Gastrocnemius medialis (tissue), 4 donors: ENCODE data around the gene NXPH3. TPM values are rescaled to one million over a fixed set of nuclear protein-coding genes. Genes with fewer than 3 reads are reported as not detected.

Experiments used
- ATAC-seq, 2 donors: fragments of 150-250 bp; one replicate each; pipeline ENCODE4 v1.9.1; 2016
- DNase-seq, 2 donors: peaks; one replicate each; pipeline ENCODE4 v3.0.0-alpha.2; 2019
- H3K27ac ChIP-seq, 4 donors: fragments of 200-600 bp; sonication (generic); 1 replicate in 1 of 4; 2 replicates in 3 of 4; pipeline ENCODE4 v1.5.1; 2016 to 2018; ENCODE audit warnings: mild to moderate bottlenecking in 2 of 4, moderate library complexity in 1 of 4
- H3K27me3 ChIP-seq, 3 donors: fragments of 200-600 bp; sonication (generic) in 2 of 3; 1 replicate in 1 of 3; 2 replicates in 2 of 3; pipeline versions ENCODE4 v1.5.1 to v1.6.0; 2016 to 2019; ENCODE audit warnings: mild to moderate bottlenecking in 1 of 3, moderate library complexity in 1 of 3
- H3K36me3 ChIP-seq, 2 donors: fragments of 200-600 bp; sonication (generic) in 1 of 2; one replicate each; pipeline ENCODE4 v1.5.1; 2017 to 2018
- H3K4me1 ChIP-seq, 2 donors: fragments of 200-600 bp; sonication (generic) in 1 of 2; one replicate each; pipeline ENCODE4 v1.5.1; 2016 to 2017; ENCODE audit warnings: mild to moderate bottlenecking in 2 of 2
- H3K4me3 ChIP-seq, 4 donors: fragments of 200-600 bp; sonication (generic) in 3 of 4; 1 replicate in 1 of 4; 2 replicates in 3 of 4; pipeline ENCODE4 v1.5.1; 2016 to 2019; ENCODE audit warnings: mild to moderate bottlenecking in 2 of 4
- H3K9me3 ChIP-seq, 3 donors: fragments of 200-600 bp; sonication (generic) in 2 of 3; 1 replicate in 1 of 3; 2 replicates in 2 of 3; pipeline ENCODE4 v1.5.1; 2016 to 2019
- CTCF ChIP-seq, 5 experiments: fragments of 450-650 bp in 3 of 5; fragments of 200-600 bp in 2 of 5; sonication (generic) in 2 of 5; IDR thresholded peaks in 4 of 5; conservative IDR thresholded peaks in 1 of 5; 1 replicate in 4 of 5; 2 replicates in 1 of 5; pipeline ENCODE4 v1.5.1; 2016 to 2019; ENCODE audit warnings: antibody characterized with exemption in 5 of 5, mild to moderate bottlenecking in 3 of 5, moderate library complexity in 3 of 5
- POLR2A ChIP-seq, 2 donors: fragments of 450-650 bp; IDR thresholded peaks; one replicate each; pipeline ENCODE4 v1.6.1; 2017; ENCODE audit warnings: antibody characterized with exemption in 2 of 2, mild to moderate bottlenecking in 2 of 2, moderate library complexity in 2 of 2
- in situ Hi-C, 4 donors: fragments of 200-750 bp; cut with MboI; loops; one replicate each; pipeline versions ENCODE4 v1.15.0 to v1.8.0; 2017; ENCODE audit warnings: low sequenced_read_pairs in 4 of 4
- intact Hi-C: fragments of 100-400 bp; cut with DNase I; formaldehyde crosslinking; loops from one replicate; pipeline ENCODE4 v1.15.1; 2023; ENCODE audit warnings: low total_unique reads
- total RNA-seq, 4 donors: library from RNA; depleted of rRNA; stranded (reverse); fragments of >200 nt; gene quantifications; one replicate each; pipeline versions ENCODE4 v1.1.0 to v1.2.3, GENCODE V29; 2016

The NXPH3 gene
- total RNA-seq, 4 donors from 2014 or later = 1.3 to 3.0 (median 1.7) TPM

- intact Hi-C loops (loop anchor here (1.0 kb wide), 1 partner anchor 112 kb away; no protein-coding TSS in a partner anchor), in situ Hi-C loops (loop anchor here in 2 of 4 donors (10.0 kb wide), 2 partner anchors 53 to 113 kb away; partner anchors contain the start of gene NGFR (in 1 of the 2))
- Histone ChIP-seq H3K36me3 (no peaks in the 10 kb centered on the region), H3K27me3 (no peaks in the 10 kb centered on the region), H3K9me3 (no peaks in the 10 kb centered on the region), H3K27ac (no peak overlapping the region), H3K4me3 (no peak overlapping the region), H3K4me1 (no peaks in the 10 kb centered on the region)
- DNase-seq (peak in 1 of 2 donors; percentile 30), ATAC-seq (peak; percentile 21 to 39)
- TF ChIP-seq POLR2A (IDR thresholded peaks at IDR 0.05) (no peak), CTCF (IDR thresholded peaks at IDR 0.05 in 4 of 5, conservative IDR thresholded peaks at IDR 0.05 in 1 of 5) (no peak)
Observed at GRCh38 chr17:49547566-49547965, 28.1 kb upstream of the NXPH3 start.

- no peak overlapping the region for H3K4me3 ChIP-seq
- no peaks in the 10 kb centered on the region for H3K9me3 ChIP-seq
- TF ChIP-seq CTCF (IDR thresholded peaks at IDR 0.05 in 4 of 5, conservative IDR thresholded peaks at IDR 0.05 in 1 of 5) = no peak
- TF ChIP-seq POLR2A (IDR thresholded peaks at IDR 0.05) = no peak
- no peaks in the 10 kb centered on the region for H3K27me3 ChIP-seq
- ATAC-seq (no peak), DNase-seq (no peak)
- H3K27ac ChIP-seq = no peak overlapping the region
- in situ Hi-C loops (loop anchor here in 2 of 4 donors (10.0 kb wide), 2 partner anchors 53 to 113 kb away; partner anchors contain the start of gene NGFR (in 1 of the 2)), intact Hi-C loops (loop anchor here (1.0 kb wide), 1 partner anchor 52 kb away; no protein-coding TSS in a partner anchor)
- no peaks in the 10 kb centered on the region for H3K36me3 ChIP-seq
- H3K4me1 ChIP-seq = no peaks in the 10 kb centered on the region
Observed at GRCh38 chr17:49548051-49548505, 27.6 kb upstream of the NXPH3 start.

- in situ Hi-C loops = loop anchor here in 2 of 4 donors (10.0 kb wide), 2 partner anchors 54 to 114 kb away; partner anchors contain the start of gene NGFR (in 1 of the 2)
- DNase-seq (no peak), ATAC-seq (peak in 1 of 2 donors; percentile 51)
- no peaks in the 10 kb centered on the region for H3K27me3 ChIP-seq
- TF ChIP-seq CTCF (IDR thresholded peaks at IDR 0.05 in 4 of 5, conservative IDR thresholded peaks at IDR 0.05 in 1 of 5) = peak; percentile 40 to 67 (median 56)
- TF ChIP-seq POLR2A (IDR thresholded peaks at IDR 0.05) = no peak
- H3K27ac ChIP-seq = no peak overlapping the region
- intact Hi-C loops = loop anchor here (1.0 kb wide), 1 partner anchor 52 kb away; no protein-coding TSS in a partner anchor
- no peaks in the 10 kb centered on the region for H3K4me1 ChIP-seq
- no peak overlapping the region for H3K4me3 ChIP-seq
- no peaks in the 10 kb centered on the region for H3K9me3 ChIP-seq
- no peaks in the 10 kb centered on the region for H3K36me3 ChIP-seq
Observed at GRCh38 chr17:49548506-49549310, 27.0 kb upstream of the NXPH3 start.

- TF ChIP-seq POLR2A (IDR thresholded peaks at IDR 0.05) (no peak), CTCF (IDR thresholded peaks at IDR 0.05 in 4 of 5, conservative IDR thresholded peaks at IDR 0.05 in 1 of 5) (no peak)
- H3K27ac ChIP-seq = no peak overlapping the region
- H3K27me3 ChIP-seq = no peaks in the 10 kb centered on the region
- DNase-seq = no peak
- no peaks in the 10 kb centered on the region for H3K4me1 ChIP-seq
- no peak overlapping the region for H3K4me3 ChIP-seq
- no peak for ATAC-seq
- in situ Hi-C loops = loop anchor here in 2 of 4 donors (10.0 kb wide), 2 partner anchors 54 to 114 kb away; partner anchors contain the start of gene NGFR (in 1 of the 2)
- no peaks in the 10 kb centered on the region for H3K36me3 ChIP-seq
- no peaks in the 10 kb centered on the region for H3K9me3 ChIP-seq
- intact Hi-C loops = no loop called here
Observed at GRCh38 chr17:49549311-49549605, 26.4 kb upstream of the NXPH3 start.
